NCI-H128 (cell line): Measurements from ENCODE around the gene SGK1.
"Not testable (repeated sequence)": the region's sequence is repeated elsewhere in the genome, so short reads cannot be mapped to it uniquely, and the experiment has no call there.

Experiments
- DNase-seq: peaks from one replicate; lab custom pipeline; 2025; ENCODE audit not compliant: unreplicated experiment; lab: John Stamatoyannopoulos, UW

The SGK1 gene

GRCh38 chr6:134193536-134194498, 124.1 kb downstream of the SGK1 start:
- no peak for DNase-seq

GRCh38 chr6:134192609-134193008, 125.3 kb downstream of the SGK1 start:
- not testable (repeated sequence) for DNase-seq

- no peak for DNase-seq
Observed at GRCh38 chr6:134190883-134191282, 127.0 kb downstream of the SGK1 start.

DNA sequence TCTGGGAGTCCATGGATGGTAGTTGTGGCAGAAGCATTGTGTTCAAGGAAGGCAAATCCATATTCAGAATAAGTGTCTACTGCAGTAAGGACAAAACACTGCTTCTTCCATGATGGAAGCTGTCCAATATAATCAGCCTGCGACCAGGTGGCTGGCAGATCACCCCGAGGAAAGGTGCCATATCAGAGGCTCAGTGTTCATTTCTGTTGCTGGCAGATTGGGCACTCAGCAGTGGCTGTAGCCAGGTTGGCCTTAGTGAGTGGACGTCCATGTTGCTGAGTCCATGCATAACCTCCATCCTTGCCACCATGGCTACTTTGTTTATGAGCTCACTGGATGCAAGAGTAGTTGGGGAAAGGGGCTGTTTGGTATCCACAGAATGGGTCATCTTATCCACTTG, 130.2 kb downstream of the SGK1 start:
- DNase-seq: no peak

DNA sequence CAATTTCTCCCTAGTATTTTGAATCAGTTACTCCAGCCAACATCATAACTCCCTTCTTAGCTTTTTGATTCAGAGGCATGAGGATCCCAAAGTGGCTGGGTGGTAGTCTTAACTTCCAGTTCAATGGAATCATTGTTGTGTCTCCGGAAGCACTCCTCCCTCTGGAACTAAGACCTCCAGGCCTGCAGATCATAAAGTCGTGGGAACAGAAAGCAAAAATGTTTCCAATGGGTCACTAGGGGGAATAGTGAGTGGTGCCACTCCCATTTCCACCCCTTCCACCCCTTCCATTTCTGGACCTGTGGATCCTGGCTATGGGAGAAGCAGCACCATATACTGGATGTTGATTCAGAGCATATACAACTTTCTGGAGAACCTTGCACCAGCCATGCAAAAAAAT, 130.8 kb downstream of the SGK1 start:
- no peak for DNase-seq

- DNase-seq: no peak
Observed at GRCh38 chr6:134186355-134186754, 131.6 kb downstream of the SGK1 start.

- DNase-seq: no peak
Observed at GRCh38 chr6:134185277-134185676, 132.6 kb downstream of the SGK1 start.

DNA sequence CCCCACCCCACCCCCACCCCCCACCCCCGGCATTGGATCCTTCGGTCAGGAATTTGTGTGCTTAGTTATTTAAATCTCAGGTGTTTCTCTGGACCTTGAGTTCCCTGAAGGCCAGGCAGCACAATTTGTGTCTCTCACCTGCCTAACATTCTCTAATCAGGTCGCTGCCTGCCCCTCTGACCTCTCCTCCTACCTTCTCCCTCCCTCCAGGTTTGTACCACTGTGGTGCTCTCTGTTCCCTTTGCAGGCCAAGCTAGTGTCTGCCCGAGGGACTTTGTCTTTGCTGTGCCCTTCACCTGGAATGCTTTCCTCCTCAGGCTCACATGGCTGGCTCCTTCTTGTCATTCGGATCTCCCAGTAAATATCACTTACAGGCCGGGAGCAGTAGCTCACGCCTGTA, 134.1 kb downstream of the SGK1 start:
- no peak for DNase-seq

DNA sequence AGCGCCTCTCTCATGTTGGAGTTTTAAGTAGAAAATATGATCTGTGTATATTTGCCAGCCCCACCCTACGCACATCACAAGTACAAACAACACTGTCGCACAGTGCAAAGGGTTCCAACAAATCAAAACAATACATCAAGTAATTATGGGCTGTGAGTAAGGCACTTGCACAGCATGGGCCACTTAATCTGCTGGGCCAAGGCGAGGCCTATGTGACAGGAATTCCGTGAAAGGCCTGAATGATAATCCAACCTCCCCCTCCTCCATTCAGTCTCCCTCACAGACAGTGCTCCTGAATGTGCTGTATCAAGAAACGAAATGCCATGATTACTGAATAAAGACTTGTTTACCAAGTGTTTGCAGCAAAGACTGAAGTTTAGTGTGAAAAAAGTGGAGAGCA, 135.4 kb downstream of the SGK1 start:
- DNase-seq: no peak

DNA sequence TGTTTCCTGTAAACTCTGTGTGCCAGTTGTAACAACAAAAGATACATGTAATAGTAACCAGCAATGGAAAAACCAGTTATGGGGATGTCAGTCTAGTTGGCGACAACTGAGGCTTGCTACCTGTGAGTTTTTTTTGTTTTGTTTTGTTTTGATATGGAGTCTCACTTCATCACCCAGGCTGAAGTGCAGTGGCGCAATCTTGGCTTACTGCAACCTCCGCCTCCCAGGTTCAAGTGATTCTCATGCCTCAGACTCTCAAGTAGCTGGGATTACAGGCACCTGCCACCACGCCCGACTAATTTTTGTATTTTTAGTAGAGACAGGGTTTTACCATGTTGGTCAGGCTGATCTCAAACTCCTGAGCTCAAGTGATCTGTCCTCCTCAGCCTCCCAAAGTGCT, 136.2 kb downstream of the SGK1 start:
- DNase-seq: not testable (repeated sequence)

DNA sequence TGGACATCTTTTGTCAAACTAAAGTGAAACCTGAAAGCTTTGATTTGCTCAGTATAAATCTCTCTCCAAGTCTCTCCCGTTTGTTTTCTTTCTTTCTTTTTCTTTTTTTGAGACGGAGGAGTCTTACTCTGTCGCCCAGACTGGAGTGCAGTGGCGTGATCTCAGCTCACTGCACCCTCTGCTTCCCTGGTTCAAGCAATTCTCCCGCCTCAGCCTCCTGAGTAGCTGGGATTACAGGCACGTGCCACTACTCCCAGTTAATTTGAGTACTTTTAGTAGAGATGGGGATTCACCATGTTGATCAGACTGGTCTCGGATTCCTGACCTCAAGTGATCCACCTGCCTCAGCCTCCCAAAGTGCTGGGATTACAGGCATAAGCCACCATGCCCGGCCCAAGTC, 136.7 kb downstream of the SGK1 start:
- DNase-seq: not testable (repeated sequence)

DNA sequence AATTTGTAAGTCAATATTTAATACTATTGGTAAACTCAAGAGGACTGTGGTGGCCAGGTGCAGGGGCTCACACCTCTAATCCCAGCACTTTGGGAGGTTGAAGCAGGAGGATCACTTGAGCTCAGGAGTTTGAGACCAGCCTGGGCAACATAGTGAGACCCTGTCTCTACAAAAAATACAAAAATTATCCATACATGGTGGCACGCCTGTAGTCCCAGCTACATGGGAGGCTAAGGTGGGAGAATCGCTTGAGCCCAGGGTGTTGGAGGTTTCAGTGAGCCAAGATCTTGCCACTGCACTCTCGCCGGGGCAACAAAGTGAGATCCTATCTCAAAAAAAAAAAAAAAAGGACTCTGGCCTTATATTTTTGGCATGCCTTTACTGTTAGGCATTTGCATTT, 137.4 kb downstream of the SGK1 start:
- DNase-seq: not testable (repeated sequence)

DNA sequence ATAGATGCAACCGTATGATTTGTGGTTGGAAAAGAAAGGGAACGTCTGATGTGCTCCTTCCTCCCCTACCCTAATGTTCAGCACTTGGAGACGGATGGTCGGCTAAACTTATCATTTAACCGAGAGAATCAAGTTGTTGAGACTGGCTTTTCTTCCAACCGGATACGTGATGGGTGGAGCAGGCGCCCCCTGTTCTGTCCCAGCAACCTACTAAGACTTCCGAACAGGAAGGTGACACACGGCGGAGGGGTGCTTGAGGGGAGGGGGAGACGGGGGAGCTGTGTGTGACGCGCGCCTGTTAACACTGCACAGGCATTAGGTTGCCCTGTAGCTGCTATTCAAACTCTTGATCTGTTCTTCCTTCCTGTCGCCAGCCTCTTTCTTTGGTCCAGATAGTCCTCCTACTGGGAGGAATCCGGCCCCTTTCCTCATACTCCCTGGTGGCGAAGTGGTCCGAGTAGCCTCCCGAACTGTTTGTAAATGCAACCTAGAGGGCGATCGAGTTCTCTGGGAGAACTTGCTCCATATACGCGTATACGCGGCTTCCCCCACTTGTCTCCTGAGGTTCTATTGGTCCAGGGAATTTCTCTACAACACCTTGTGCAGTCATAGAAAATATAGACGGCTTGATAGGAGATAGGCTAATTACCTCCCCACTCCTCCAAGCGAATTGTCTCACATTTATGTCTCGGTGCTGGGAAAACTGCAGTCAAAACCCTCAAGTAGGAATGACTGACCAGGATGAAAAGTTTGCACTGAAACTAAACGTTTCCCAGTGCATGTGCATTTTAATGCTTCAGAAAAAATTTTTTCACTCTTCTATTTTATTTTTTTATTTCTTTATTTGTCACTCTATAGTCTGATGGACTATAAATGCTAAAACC, 139.5 kb downstream of the SGK1 start:
- no peak for DNase-seq

DNA sequence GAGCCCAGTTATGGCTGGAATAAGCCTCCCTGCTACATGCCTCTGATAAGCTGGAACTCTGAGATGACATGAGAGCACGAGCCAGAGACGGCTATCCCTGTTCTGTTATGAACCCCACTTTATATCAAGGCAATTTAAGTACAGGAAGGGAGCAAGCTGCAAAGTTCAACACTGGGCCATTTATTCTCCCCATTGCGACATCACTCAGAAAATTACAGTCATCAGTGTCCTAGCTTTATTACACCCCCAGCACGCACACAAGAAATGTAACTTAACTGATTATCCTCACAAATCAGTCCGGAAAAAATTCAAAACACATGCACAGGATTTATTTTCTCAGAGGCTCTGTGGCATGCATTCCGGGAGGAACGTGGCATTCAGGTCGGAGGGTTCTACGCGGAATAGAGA, 140.2 kb downstream of the SGK1 start:
- no peak for DNase-seq

DNA sequence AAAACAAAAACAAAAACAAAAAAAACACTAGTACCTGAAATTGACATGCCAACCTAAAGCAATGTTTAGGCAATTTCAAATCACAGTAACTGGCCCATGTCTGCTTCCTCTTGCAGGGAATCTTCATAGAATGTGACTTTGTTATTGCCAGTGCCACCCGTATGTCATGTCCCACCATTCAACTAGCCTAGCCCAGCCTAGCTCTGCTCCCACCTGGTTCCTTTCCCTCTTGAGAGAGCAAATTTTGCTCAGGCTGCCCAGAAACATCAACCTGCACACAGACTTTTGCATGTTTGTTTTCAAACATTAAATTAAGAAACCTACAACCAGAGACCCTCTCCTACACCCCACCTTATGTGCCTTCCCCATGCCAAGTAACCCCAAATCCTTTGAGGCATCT, 140.7 kb downstream of the SGK1 start:
- DNase-seq: no peak

DNA sequence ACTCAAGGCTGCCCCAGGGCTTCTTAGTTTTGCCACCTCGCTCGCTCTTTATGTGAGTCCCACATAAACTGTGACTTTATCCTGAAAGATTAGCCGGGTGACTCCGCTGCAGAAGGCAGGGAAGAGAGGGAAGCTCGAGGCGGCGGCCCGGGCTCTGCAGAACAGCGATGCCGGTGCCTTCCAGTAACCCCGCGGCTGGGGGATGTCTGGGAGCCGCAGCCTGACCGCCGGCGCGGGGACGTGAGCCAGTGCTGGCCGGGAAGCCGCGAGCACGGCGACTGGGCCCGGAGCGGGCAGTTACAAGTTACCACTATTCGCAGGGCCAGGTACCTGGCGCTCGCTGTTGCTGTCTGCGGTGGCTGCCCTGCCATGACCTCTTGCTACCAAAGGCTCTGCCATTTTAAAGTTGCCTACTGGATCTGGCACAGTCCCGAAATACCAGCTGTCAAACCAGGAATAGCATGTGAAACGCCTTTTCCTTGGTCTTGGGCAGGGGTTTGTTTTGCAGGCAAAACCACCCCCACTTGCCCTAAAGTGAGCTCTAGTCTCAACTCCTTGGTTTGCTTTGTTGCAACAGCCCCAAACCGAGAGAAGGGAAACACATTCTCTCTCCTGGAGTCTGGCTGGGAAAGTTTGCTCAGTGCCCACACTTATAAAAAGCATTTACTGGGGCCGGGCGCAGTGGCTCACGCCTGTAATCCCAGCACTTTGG, 141.5 kb downstream of the SGK1 start:
- DNase-seq: no peak

DNA sequence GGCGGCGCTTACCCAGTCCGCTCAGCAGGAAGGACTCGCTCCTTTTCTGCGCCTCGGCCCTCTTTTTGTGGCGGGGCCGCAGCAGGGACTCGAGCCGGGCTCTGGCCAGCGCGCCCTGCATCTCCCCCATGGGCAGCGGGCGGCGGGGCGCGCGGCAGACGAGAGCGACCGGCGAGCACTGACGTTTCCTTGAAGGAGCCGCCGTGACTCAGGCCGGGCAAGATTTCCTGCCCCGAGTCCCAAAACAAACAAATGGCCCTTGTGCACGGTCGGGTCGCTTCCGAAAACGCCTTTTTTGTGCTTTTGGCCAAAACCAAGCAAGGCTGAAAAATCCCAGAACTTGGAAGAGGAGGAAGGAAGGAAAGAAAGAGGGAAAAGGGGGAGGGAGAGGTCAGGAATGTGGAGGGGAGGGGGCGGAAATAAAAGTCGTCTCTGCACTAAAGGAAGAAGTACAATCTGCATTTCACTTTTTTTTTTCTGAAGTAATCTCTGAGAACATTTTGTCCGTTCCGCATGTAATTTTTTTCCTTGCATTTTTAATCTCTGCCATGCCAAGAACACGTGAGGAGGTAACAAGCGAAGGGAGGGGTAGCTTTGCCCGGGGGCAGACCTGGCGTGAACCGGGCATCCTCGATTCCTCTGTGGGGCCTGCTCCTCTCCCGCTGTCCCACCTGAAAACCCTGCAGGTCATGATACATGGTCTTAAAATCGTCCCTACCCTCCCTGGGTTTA, 142.2 kb downstream of the SGK1 start:
- no peak for DNase-seq

GRCh38 chr6:134174672-134175531, 143.0 kb downstream of the SGK1 start:
- DNase-seq: peak; percentile 76

DNA sequence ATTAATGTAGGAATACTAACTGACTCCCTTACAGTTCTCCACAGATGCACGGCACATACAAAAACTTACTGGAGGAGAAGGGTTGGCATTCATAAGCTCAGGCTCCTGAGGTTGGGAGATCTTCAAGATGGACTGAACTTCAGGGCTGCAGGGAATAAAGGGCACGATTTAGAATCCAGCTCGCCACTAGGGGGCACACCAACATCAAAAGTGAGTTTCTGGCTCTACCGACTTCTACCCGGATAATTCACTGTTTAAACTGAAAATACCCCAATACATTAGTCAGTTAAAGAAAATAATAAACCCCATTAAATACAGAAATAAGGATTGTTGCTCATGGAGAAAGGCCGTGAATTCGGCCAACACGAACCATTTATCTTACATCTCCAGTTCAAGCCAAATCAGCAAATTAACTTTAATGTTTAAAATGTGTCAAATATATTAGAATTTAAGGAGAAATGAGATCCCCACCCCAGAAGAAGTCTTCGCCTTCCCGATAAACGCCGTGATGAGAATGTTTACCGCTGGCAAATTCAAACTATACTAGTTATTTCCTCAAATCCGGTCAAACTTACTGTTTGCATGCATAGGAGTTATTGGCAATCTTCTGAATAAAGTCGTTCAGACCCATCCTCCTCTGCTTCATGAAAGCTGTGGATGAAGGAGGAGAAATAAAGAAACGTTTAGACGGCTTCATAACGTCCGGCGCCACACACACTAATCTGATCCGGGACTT, 143.8 kb downstream of the SGK1 start:
- DNase-seq: peak; percentile 68
